Memory B cell (primary cell): ENCODE measurements around the gene SNX6.
A peak's percentile ranks its signal among the peaks of the same experiment; 100 is the strongest.
"Not testable (repeated sequence)": the region's sequence is repeated elsewhere in the genome, so short reads cannot be mapped to it uniquely, and the experiment has no call there.

Source experiments
- ATAC-seq: fragments of 150-1000 bp; cut with Tn5 transposase; 2 replicates; pipeline ENCODE4 v1.10.0; 2021; ENCODE audit warnings: low read depth, mild to moderate bottlenecking, moderate library complexity
- DNase-seq, 2 donors: peaks; one replicate each; pipeline ENCODE4 v3.0.0; 2022; ENCODE audit warnings: low spot score in 2 of 2
- H3K27ac Mint-ChIP-seq: one replicate; pipeline ENCODE4 v1.8.0; 2022; ENCODE audit warnings: mild to moderate bottlenecking, moderate library complexity, mixed read lengths
- H3K27me3 Mint-ChIP-seq: one replicate; pipeline ENCODE4 v1.8.0; 2022; ENCODE audit warnings: mixed read lengths
- H3K36me3 Mint-ChIP-seq: one replicate; pipeline ENCODE4 v1.8.0; 2022; ENCODE audit warnings: mild to moderate bottlenecking, mixed read lengths
- H3K4me1 Mint-ChIP-seq: one replicate; pipeline ENCODE4 v1.8.0; 2022; ENCODE audit warnings: mixed read lengths
- H3K4me3 Mint-ChIP-seq: one replicate; pipeline ENCODE4 v1.8.0; 2022; ENCODE audit warnings: mild to moderate bottlenecking, moderate library complexity, mixed read lengths
- H3K9me3 Mint-ChIP-seq: one replicate; pipeline ENCODE4 v1.8.0; 2022; ENCODE audit warnings: mixed read lengths

The SNX6 gene

DNA sequence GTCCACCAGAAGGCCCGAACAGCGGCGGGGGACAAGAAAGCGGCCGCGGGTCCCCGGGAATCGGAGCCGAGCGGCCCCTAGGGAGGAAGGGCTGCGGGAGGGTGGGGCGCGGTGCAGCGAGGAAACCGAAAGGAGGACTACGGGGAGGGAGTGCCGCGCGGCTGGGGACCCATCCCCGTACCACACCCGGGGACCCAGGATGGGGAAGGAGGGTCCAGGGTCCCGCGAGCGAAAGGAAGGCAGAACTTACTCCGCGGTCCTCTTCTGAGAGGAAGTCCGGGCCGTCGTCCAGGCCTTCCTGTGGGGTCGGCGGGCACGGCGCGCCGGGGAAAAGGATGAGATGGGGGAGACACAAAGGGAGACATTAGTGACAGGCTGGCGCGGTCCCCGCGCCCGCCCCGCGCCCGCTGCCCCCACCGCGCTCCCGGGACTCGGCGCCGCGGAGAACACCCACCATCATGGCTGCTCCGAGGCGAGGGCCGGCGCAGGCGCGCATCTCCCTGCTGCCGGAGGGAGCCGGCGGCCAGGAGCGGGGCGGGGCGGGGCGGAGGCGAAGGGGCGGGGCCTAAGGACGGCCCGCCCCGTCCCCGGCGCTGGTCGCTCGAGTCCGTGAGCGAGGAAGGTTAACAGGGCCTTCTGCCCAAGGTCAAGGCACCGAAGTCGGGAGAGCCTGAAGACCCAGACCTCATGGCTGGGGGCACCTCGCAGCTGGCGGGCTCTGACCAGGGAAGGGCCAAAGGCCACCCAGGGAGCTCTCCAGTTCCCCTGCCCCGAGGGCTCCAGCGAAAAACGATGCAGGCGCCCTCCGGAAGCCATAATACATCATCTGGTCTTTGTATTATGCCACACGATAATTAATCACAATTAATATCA, at the start of gene SNX6:
Gene SNX6, minus strand, starts transcription at position 492 of the 873 bp plus-strand sequence. Its CDS starts 32 bp downstream, at position 460.
- Mint-ChIP-seq H3K27ac (peak within 1 kb of the TSS; percentile 93), H3K27me3 (no peaks in the 10 kb centered on the region), H3K9me3 (peaks cover 1% of the 10 kb centered on the region), H3K4me3 (peak within 1 kb of the TSS; percentile 97), H3K4me1 (peaks cover 12% of the 10 kb centered on the region), H3K36me3 (peaks cover 2% of the 10 kb centered on the region)
- ATAC-seq (peak; percentile 96), DNase-seq (peak; percentile 72 to 78)

DNA sequence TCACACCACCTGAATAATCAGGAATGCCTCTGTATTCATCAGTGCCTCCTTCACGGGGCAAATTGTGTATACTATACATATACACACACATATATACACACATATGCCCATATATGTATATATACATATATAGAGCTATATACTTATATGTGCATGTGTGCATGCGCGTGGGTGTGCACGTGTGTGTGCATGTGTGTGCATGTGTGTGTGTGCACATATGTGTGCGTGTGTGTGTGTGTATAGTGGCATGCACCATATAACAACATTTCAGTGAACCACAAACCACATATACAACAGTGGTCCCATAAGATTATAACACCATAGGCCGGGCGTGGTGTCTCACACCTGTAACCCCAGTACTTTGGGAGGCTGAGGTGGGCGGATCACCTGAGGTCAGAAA, 48.8 kb upstream of the SNX6 start:
- no peak overlapping the region for H3K4me3 Mint-ChIP-seq
- H3K27me3 Mint-ChIP-seq, result no peaks in the 10 kb centered on the region
- no peak overlapping the region for H3K27ac Mint-ChIP-seq
- no peaks in the 10 kb centered on the region for H3K9me3 Mint-ChIP-seq
- no peaks in the 10 kb centered on the region for H3K36me3 Mint-ChIP-seq
- no peak for DNase-seq
- ATAC-seq, result no peak
- no peaks in the 10 kb centered on the region for H3K4me1 Mint-ChIP-seq

DNA sequence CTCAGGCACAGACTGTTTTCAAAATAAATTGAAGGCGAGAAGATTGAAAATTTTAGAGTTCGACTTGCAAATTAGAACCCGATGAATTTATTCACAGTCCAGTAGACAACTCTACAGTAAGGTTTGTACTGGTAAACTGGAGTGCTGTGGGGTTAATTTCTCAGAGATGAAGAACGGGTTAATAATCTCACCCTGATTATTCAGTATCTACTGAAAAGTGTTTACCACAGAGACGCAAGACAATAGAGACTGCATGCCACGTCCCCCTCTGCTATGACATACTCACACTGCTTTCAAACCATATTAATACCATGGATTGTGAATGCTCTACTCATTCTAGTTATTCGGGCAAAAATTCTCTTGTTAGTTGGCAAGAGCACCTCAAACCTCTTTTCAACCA, 48.4 kb upstream of the SNX6 start:
- no peaks in the 10 kb centered on the region for H3K4me1 Mint-ChIP-seq
- H3K4me3 Mint-ChIP-seq, result no peak overlapping the region
- DNase-seq (no peak), ATAC-seq (no peak)
- no peaks in the 10 kb centered on the region for H3K9me3 Mint-ChIP-seq
- H3K27ac Mint-ChIP-seq, result no peak overlapping the region
- no peaks in the 10 kb centered on the region for H3K27me3 Mint-ChIP-seq
- no peaks in the 10 kb centered on the region for H3K36me3 Mint-ChIP-seq

DNA sequence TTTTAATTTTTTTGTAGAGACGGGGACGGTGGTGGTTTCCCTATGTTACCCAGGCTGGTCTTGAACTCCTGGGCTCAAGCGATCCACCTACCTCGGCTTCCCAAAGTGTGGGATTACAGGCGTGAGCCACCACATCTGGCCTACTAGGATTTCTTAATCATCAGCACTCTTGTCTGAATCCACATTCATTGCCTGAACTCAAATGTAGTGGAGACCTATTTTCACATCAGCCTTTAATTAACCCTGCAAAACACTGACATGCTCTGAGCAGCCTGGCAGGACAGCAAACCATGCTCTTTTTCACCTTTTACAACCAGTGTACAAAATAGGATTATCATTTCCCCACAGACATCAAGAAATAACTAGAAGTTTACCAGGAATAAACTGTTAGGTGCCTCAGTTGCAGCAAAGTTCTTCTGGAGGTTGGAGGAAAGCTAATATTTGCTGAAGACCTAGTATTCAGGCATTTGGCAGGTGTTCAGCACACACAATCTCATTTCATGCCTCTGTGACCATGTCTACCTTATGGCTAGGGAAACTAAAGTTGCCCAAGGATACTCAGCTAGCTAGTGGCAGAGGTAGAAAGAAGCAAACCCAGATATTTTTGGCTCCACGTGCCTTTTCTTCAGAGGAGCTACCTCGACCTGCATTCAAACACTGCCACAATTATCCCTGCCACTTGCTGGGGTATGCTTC, 46.7 kb upstream of the SNX6 start:
- Mint-ChIP-seq H3K4me3 (no peak overlapping the region), H3K4me1 (no peaks in the 10 kb centered on the region), H3K27me3 (no peaks in the 10 kb centered on the region), H3K36me3 (no peaks in the 10 kb centered on the region), H3K9me3 (no peaks in the 10 kb centered on the region), H3K27ac (no peak overlapping the region)
- ATAC-seq (no peak), DNase-seq (no peak)

- H3K4me1 Mint-ChIP-seq, result no peaks in the 10 kb centered on the region
- ATAC-seq, result no peak
- DNase-seq, result no peak
- H3K36me3 Mint-ChIP-seq, result no peaks in the 10 kb centered on the region
- H3K9me3 Mint-ChIP-seq, result no peaks in the 10 kb centered on the region
- H3K27ac Mint-ChIP-seq, result no peak overlapping the region
- no peak overlapping the region for H3K4me3 Mint-ChIP-seq
- no peaks in the 10 kb centered on the region for H3K27me3 Mint-ChIP-seq
Measured at GRCh38 chr14:34673702-34674101, 43.8 kb upstream of the SNX6 start.

DNA sequence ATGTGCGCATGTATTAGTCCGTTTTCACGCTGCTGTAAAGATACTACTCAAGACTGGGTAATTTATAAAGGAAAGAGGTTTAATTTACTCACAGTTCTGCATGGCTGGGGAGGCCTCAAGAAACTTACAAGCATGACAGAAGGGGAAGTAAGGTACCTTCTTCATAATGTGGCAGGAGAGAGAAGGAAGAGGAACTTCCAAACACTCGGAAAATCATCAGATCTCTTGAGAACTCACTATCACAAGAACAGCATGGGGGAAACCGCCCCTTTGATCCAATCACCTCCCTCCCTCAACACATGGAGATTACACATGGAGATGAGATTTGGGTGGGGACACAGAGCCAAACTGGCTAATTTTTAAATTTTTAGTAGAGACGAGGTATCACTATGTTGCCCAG, 41.8 kb upstream of the SNX6 start:
- Mint-ChIP-seq H3K9me3 (no peaks in the 10 kb centered on the region), H3K36me3 (no peaks in the 10 kb centered on the region), H3K27me3 (no peaks in the 10 kb centered on the region), H3K4me1 (no peaks in the 10 kb centered on the region), H3K27ac (no peak overlapping the region), H3K4me3 (no peak overlapping the region)
- DNase-seq (no peak), ATAC-seq (no peak)

- H3K27me3 Mint-ChIP-seq, result no peaks in the 10 kb centered on the region
- H3K36me3 Mint-ChIP-seq, result no peaks in the 10 kb centered on the region
- H3K4me3 Mint-ChIP-seq, result no peak overlapping the region
- H3K4me1 Mint-ChIP-seq, result no peaks in the 10 kb centered on the region
- ATAC-seq, result no peak
- DNase-seq, result no peak
- H3K9me3 Mint-ChIP-seq, result peaks cover 3% of the 10 kb centered on the region
- no peak overlapping the region for H3K27ac Mint-ChIP-seq
Measured at GRCh38 chr14:34668111-34668510, 38.2 kb upstream of the SNX6 start.

DNA sequence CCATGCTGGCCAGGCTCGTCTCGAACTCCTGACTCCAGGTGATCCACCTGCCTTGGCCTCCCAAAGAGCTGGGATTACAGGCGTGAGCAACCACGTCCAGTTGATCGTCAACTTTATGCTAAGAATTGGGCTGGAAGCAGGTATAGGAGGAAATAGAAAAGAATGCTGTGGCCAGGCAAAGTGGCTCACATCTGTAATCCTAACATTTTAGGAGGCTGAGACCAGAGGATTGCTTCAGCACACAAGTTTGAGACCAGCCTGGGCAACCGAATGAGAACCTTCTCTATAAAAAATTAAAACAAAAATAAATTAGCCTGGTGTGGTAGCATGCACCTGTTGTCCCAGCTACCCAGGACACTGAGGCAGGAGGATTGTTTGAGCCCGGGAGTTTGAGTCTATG, 37.1 kb upstream of the SNX6 start:
- Mint-ChIP-seq H3K27me3 (no peaks in the 10 kb centered on the region), H3K4me1 (no peaks in the 10 kb centered on the region), H3K27ac (no peak overlapping the region)

DNA sequence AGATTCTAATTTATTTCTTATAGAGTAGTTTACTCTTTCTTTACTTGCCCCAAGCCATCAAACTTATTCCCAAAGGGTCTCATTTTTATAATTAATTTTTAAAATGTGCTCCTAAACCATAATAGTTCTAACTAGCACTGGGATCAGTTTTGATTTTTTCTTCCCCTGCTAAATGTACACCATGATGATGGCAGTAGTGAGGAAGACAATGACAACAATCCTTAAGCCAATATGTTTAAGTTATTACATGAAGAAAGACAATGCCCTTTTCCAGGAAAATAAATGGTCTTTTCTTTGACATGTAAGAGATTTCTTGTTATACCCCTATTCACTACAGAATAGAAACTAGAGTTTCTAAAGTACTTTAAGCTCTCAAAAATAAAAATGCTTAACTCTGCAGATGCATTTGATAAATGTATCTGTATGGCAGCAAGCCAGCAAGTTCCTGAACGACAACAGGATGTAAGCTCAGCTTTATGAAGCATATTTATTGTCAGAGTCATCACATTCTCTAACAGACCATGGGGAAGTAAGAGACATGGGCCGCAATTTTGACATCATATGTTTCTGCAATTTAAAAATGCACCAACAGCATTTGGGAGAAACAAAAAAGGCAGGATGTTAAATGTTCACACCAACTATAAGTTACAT, 36.0 kb upstream of the SNX6 start:
- no peak for ATAC-seq
- Mint-ChIP-seq H3K27ac (no peak overlapping the region), H3K4me1 (no peaks in the 10 kb centered on the region), H3K9me3 (peaks cover 5% of the 10 kb centered on the region), H3K27me3 (no peaks in the 10 kb centered on the region), H3K36me3 (no peaks in the 10 kb centered on the region), H3K4me3 (no peak overlapping the region)
- DNase-seq, result no peak

More for the DNA sequence above, 37.1 kb upstream of the SNX6 start:
- H3K36me3 Mint-ChIP-seq, result no peaks in the 10 kb centered on the region
- peaks cover 4% of the 10 kb centered on the region for H3K9me3 Mint-ChIP-seq
- H3K4me3 Mint-ChIP-seq, result no peak overlapping the region
- DNase-seq (no peak), ATAC-seq (no peak)

DNA sequence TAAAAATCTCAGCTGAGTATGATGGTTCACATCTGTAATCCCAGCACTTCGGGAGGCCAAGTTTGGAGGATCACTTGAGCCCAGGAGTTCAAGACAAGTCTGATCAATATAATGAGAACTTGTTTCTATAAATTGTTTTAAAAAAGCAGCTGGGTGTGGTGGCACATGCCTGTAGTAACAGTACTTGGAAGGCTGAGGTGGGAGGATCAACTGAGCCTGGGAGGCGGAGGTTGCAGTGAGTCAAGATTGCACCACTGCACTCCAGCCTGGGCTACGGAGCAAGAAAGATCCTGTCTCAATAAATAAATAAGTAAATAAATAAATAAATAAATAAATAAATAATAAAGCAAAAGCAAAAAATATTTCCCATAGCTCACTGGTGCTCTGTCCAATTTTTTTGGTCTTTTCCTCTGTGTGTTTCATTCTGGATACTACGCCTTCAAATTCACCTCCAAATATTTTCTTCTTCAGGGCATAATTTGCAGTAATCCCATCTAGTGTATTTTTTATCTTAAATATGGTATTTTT, 32.7 kb upstream of the SNX6 start:
- DNase-seq, result no peak
- H3K9me3 Mint-ChIP-seq, result peaks cover 6% of the 10 kb centered on the region

DNA sequence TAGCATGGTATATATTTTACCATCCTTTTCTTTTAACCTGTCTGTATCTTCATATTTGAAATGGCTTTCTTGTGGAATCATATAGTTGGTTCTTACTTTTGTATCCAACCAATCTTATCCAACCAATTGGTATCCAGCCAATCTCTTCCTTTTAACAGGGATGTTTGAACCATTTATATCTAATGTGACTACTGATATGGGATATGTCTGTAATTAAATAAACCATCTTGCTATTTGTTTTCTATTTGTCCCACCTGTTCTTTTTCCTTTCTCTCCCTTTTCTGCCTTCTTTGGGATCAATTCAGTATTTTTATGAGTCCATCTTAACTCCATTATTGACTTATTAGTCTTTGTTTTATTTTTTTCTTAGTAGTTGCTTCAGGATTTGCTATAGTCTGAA, 30.8 kb upstream of the SNX6 start:
- Mint-ChIP-seq H3K9me3 (peaks cover 6% of the 10 kb centered on the region), H3K4me1 (no peaks in the 10 kb centered on the region), H3K36me3 (no peaks in the 10 kb centered on the region), H3K27ac (no peak overlapping the region), H3K4me3 (no peak overlapping the region), H3K27me3 (no peaks in the 10 kb centered on the region)
- DNase-seq (no peak), ATAC-seq (no peak)

More for the DNA sequence above, 32.7 kb upstream of the SNX6 start:
- Mint-ChIP-seq H3K27ac (no peak overlapping the region), H3K4me1 (no peaks in the 10 kb centered on the region), H3K36me3 (no peaks in the 10 kb centered on the region), H3K4me3 (no peak overlapping the region), H3K27me3 (no peaks in the 10 kb centered on the region)
- no peak for ATAC-seq

- Mint-ChIP-seq H3K27me3 (no peaks in the 10 kb centered on the region), H3K36me3 (no peaks in the 10 kb centered on the region), H3K4me3 (no peak overlapping the region), H3K9me3 (peaks cover 1% of the 10 kb centered on the region), H3K4me1 (no peaks in the 10 kb centered on the region), H3K27ac (no peak overlapping the region)
- no peak for DNase-seq
- no peak for ATAC-seq
Measured at GRCh38 chr14:34655959-34656358, 26.0 kb upstream of the SNX6 start.

DNA sequence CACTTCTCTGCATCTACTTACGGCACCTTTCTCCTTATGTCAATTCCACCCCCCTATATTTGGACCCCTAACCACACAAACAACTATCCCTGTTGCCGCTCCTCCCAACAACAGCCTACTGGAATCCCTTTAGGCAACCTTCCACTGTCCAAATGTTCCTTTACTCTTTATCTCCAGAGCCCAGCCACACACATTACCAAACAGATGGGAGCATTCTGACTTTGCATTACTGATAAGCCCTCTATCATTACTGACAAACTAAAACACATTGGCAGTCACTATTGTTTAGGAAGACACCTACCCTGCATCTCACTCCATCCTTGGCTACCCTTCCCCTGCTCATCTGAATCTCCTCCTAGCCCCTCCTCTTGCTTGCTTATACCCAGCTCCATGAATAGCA, 23.1 kb upstream of the SNX6 start:
- H3K27me3 Mint-ChIP-seq, H3K4me1 Mint-ChIP-seq, H3K4me3 Mint-ChIP-seq, H3K27ac Mint-ChIP-seq, ATAC-seq, H3K9me3 Mint-ChIP-seq, H3K36me3 Mint-ChIP-seq, DNase-seq: not testable (repeated sequence)

- ATAC-seq, H3K27me3 Mint-ChIP-seq, DNase-seq, H3K36me3 Mint-ChIP-seq, H3K9me3 Mint-ChIP-seq, H3K4me1 Mint-ChIP-seq, H3K27ac Mint-ChIP-seq, H3K4me3 Mint-ChIP-seq: not testable (repeated sequence)
Measured at GRCh38 chr14:34652348-34652747, 22.4 kb upstream of the SNX6 start.
